ENCODE data around the gene ANKRD55. TPM values are rescaled to one million over a fixed set of nuclear protein-coding genes. Genes with fewer than 3 reads are reported as not detected.
A peak's percentile ranks its signal among the peaks of the same experiment; 100 is the strongest.

The ANKRD55 gene
- total and polyA plus RNA-seq, 9 of the 15 experiments (the other 6 are each of a cell fraction or from before 2014, with no cell fraction given) = 3.4 to 10.6 (median 6.5) TPM

- TF ChIP-seq JUND (IDR thresholded peaks at IDR 0.05; ENCODE audit: borderline replicate concordance, low read depth, low read length) (peak; percentile 89), JUND (tag; IDR thresholded peaks at IDR 0.05; ENCODE audit: borderline replicate concordance, low read depth, low read length) (peak; percentile 92; the same call in 2 of the 3 replicates), CHCHD3 (CRISPR knock-in tag; IDR thresholded peaks at IDR 0.05) (no peak), HDAC2 (IDR thresholded peaks at IDR 0.05) (0 out of 2 replicates have a peak, but pooled peaks have one; percentile 21), CCNT2 (IDR thresholded peaks at IDR 0.05; ENCODE audit: borderline replicate concordance, extremely low read depth, insufficient read length, low read depth, low read length) (peak; percentile 19), DPF2 (IDR thresholded peaks at IDR 0.05) (0 out of 2 replicates have a peak, but pooled peaks have one; percentile 37), TRIM24 (IDR thresholded peaks at IDR 0.05) (0 out of 4 replicates have a peak, but pooled peaks of 1 of the 2 experiments have one; percentile 10), ARID1B (IDR thresholded peaks at IDR 0.05) (0 out of 2 replicates have a peak, but pooled peaks have one; percentile 33), NFE2 (IDR thresholded peaks at IDR 0.05; ENCODE audit: low read depth) (peak; percentile 61), GATAD2B (IDR thresholded peaks at IDR 0.05; ENCODE audit: borderline replicate concordance) (no peak), MAFG (tag; conservative IDR thresholded peaks at IDR 0.05) (peak; percentile 38; the same call in 1 of the 2 replicates), CBFA2T3 (IDR thresholded peaks at IDR 0.05) (peak; percentile 23; the same call in 1 of the 2 replicates), FOSL1 (tag; conservative IDR thresholded peaks at IDR 0.05) (peak; percentile 87)
These were observed 57.6 kb downstream of the ANKRD55 start (continued) for GRCh38 chr5:56175488-56175887.

GRCh38 chr5:56175021-56175420 lies 58.1 kb downstream of the ANKRD55 start:
- FAIRE-seq (no peak), ATAC-seq (no peak), DNase-seq (ENCODE audit: extremely low read depth in 1 of 4, low spot score in 3 of 4) (no peak)
- Histone ChIP-seq H3K27me3 (ENCODE audit: control insufficient read depth in 2 of 2, insufficient read depth in 2 of 2, low read length in 2 of 2) (peaks cover 9 to 10% of the 10 kb centered on the region in 2 experiments; a peak in 4 of 5 replicates), H3K36me3 (ENCODE audit: control insufficient read depth, insufficient read depth, low read length) (no peaks in the 10 kb centered on the region), H3K27ac (ENCODE audit: extremely low read depth, low read depth, low read length) (no peak overlapping the region), H3K4me2 (ENCODE audit: insufficient read depth, low read length) (no peak overlapping the region), H2AFZ (ENCODE audit: low read depth, low read length) (no peak overlapping the region), H3K4me1 (replicated peaks in 1 of 2; ENCODE audit: control insufficient read depth in 2 of 2, insufficient read depth in 2 of 2, low read length in 2 of 2) (peaks cover 0 to 16% of the 10 kb centered on the region in 2 experiments; a peak in 2 of 5 replicates), H3K9me1 (ENCODE audit: control insufficient read depth, insufficient read depth, low read length) (no peaks in the 10 kb centered on the region), H3K79me2 (ENCODE audit: control insufficient read depth, insufficient read depth, low read length) (no peaks in the 10 kb centered on the region), H3K4me3 (no peak overlapping the region), H3K9ac (ENCODE audit: insufficient read depth in 1 of 2, low read depth in 2 of 2, low read length in 2 of 2) (no peak overlapping the region), H3K9me3 (replicated peaks; ENCODE audit: control insufficient read depth, insufficient read depth, low read depth, low read length) (no peaks in the 10 kb centered on the region), H4K20me1 (replicated peaks; ENCODE audit: control insufficient read depth, insufficient read depth, low read length) (no peaks in the 10 kb centered on the region)
- intact Hi-C loops (cut with micrococcal nuclease) = no loop called here
- in situ Hi-C loops (cut with MboI) = no loop called here
- ChIA-PET CTCF (ENCODE audit: low intra/inter-chr PET ratio) (no interaction called here), POLR2A (no interaction called here)
- no TSS peak for BruUV-seq (replicated peaks)
- TF ChIP-seq MAZ (CRISPR knock-in tag; conservative IDR thresholded peaks at IDR 0.05 in 1 of 2, IDR thresholded peaks at IDR 0.05 in 1 of 2) (no peak), CHAMP1 (IDR thresholded peaks at IDR 0.05) (no peak), BHLHE40 (IDR thresholded peaks at IDR 0.05; ENCODE audit: low read length) (no peak), PTBP1 (IDR thresholded peaks at IDR 0.05; ENCODE audit: low read depth, low read length) (no peak), PHF21A (IDR thresholded peaks at IDR 0.05; ENCODE audit: borderline replicate concordance, low read depth) (no peak), CTCFL (IDR thresholded peaks at IDR 0.05; ENCODE audit: borderline replicate concordance, insufficient read depth, low read depth, low read length, poor library complexity, severe bottlenecking) (no peak)

All from K562 (cell line).